NOMO-1 (cell line): ENCODE measurements around the gene TGOLN2.

Experiments
- DNase-seq, 2 experiments: peaks; one replicate each; lab custom pipeline; 2025; ENCODE audit not compliant: unreplicated experiment in 2 of 2; lab: John Stamatoyannopoulos, UW

TGOLN2 gene

GRCh38 chr2:85309699-85310321 lies 18.0 kb downstream of the TGOLN2 start:
- DNase-seq = peak; percentile 59 to 65

GRCh38 chr2:85308896-85309555 lies 18.8 kb downstream of the TGOLN2 start:
- no peak for DNase-seq

DNA sequence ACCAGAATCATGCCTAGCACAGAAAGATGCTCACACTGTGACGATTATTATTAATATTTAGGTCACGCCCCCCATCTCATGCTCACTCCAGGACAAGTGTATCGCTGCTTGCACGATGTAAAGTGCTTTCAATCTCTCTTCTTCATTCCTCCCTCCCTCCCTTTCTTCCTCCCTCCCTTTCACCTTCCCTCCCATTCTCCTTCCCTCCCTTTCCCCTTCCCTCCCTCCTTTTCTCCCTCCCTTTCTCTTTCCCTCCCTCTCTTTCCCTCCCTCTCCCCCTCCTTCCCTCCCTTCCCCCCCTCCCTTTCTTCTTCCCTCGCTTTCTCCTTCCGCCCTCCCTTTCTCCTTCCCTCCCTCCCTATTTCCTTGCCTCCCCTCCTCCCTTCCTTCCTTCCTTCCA lies 19.6 kb downstream of the TGOLN2 start:
- no peak for DNase-seq

DNA sequence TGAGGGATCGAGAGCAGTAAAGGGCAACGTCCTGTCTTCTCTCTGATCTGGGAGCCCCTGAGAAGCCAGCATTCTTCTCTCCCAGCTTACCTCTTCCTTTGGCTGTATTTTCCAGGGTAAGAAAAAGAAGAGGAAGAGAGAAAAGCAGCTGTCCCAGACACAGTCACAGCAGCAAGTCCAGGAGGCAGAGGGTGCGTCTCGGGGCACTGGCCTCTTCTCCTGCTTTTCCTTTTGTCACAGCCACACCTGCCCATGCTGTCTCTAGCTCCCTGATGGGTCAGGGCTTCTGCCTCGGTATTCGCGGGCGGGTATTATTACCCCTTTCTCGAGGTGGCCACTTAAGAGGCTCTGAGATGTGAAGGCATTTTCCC lies 20.3 kb downstream of the TGOLN2 start:
- no peak for DNase-seq

DNA sequence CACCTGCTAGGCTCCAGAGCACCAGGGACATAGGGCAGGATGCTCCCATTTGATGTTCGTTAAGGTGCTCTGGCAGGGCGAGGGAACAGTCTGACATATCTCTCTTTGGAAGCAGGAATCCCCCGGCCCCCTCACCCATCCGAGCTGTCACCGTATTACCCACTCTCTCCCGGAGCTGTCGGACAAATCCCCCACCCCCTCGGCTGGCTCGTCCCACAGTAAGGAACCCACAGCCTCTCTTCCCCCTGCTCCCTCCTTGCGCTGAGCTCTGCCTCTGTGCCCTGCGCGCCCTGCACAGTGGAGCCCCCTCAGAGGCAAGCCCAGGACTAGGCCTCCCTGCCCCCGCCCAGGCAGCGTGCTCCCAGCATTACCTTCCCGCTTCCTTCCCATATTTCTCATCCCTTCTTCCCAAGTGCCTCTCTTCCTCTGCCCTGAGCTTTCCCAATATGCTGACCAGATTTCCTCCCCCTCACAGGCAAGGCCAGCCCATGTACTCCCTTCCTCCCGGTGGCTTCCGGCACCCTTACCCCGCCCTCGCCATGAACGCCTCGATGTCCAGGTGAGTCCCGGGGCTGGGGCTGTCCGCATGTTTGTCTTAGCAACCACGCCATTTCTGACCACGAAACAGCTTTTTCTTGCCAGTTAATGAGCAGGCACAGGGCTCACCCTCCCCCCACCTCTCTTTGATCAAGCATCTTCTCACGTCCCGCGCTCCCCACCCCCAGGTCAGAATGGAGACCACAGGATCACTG lies 23.8 kb downstream of the TGOLN2 start:
- no peak for DNase-seq

- no peak for DNase-seq
Measured at GRCh38 chr2:85302121-85302520, 25.7 kb downstream of the TGOLN2 start.

- no peak for DNase-seq
Measured at GRCh38 chr2:85291425-85292023, 36.3 kb downstream of the TGOLN2 start.

DNA sequence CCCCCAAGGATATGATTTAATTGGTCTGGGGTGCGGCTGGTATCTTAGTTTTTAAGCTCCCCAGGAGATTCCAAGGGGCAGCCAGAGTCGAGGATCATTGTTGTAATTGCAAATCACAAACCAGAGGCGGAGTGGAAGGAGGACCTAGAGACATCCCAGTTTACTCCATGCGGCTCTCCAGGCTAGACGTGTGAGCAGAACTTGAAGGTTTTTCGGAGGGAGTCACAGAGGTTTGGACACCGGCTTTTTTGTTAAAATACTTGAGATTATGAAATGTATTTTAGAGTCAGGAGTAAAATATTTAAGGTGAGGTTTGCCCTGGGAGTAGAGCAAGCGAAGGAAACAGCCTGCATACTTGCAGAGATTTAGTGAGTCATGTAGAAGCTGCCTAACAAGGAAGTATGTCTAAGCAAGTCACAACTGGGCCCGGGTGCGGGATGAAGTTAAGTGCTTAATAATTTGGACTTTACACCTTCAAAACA lies 39.5 kb downstream of the TGOLN2 start:
- no peak for DNase-seq

- no peak for DNase-seq
Measured at GRCh38 chr2:85287721-85288120, 40.1 kb downstream of the TGOLN2 start.

- no peak for DNase-seq
Measured at GRCh38 chr2:85286918-85287317, 40.9 kb downstream of the TGOLN2 start.

GRCh38 chr2:85283641-85284040 lies 44.1 kb downstream of the TGOLN2 start:
- DNase-seq = no peak

DNA sequence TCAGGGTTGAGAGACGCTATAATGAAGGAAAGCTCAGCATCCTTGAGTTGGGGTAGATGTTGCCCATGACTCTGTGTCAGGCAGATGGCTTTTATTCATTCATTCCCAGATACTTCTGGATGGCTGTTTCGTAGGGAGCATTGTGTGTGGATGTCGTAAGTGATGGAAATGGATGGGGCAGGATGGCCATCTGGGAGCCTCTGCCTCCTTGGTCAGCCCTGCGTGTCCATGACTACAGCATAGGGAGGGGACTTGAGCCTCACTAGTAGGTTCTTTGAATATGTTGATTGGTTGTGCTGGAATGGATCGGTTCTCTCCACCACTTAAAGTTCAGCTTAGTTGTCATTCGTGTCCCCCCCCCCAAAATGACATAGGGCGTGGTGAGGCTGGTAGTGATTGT lies 44.9 kb downstream of the TGOLN2 start:
- DNase-seq = no peak

DNA sequence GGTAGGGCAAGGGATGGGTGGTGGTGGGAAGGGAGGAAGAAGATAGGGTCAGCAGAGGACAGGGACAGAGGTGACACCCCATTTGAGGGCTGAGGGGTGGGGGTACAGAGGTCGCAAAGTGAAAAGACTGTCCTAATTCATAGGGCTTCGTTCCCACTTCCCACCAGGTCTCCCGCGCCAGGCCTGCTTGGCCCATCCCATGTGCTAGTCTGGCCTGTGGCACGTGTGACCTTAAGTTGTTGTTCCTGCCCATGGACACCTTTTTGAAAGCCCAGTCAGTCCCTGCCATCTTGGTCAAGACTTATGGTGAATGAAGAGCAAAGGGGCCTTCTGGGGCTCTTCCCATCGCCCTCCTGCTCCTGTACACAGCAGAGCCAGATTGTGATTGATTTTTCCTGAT lies 46.2 kb downstream of the TGOLN2 start:
- no peak for DNase-seq

- DNase-seq = no peak
Measured at GRCh38 chr2:85278361-85278760, 49.4 kb downstream of the TGOLN2 start.

GRCh38 chr2:85277416-85278158 lies 50.2 kb downstream of the TGOLN2 start:
- no peak for DNase-seq

GRCh38 chr2:85276571-85277118 lies 51.1 kb downstream of the TGOLN2 start:
- DNase-seq = no peak

GRCh38 chr2:85275984-85276540 lies 51.7 kb downstream of the TGOLN2 start:
- no peak for DNase-seq

DNA sequence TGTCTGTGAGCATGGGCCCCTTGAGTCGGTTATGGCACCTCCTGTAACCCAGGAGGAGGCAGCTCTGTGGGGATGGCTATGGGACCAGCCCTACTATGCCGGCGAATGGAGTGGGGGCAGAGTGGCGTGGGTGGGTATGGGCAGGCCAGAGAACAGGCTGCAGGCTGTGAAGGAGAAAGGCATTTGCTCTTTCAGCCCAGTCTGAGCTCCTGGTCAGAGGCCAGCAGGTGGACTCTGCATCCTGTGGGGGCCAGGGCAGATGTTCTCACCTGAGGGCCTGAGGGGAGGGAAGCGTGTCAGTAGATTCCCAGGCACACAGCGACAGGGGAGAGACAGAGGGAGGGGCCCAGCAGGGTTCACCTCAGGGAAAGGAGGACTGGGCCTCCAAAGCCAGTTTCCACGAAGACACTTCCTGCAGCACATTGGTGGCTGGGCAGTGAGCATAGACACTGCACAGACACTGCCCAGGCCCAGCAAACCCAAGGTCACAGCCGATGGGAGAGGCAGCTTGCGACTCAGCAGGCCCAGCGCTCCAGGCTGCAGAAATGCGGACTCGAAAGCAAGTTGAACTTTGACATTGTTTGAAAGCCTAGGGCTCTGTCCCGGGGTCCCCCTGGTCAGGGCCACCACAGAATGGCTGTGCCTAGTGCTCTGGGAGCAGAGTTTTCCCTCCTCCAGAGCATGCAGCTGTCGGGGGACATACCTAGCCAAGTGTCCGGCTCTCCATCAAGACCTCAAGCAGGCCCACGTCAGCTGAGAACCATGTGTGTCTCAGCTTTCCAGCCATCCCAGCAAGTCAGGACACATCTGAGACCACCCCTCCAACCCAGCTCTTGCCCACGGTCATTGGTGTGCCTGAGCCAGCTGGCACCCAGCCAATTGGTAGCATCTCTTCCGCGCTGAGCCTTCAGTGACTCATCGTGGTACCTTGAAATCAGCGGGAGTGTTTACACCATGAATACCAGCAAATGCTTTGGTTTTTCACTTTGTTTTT lies 53.8 kb downstream of the TGOLN2 start:
- DNase-seq = no peak

- no peak for DNase-seq
Measured at GRCh38 chr2:85272357-85272756, 55.4 kb downstream of the TGOLN2 start.
